ENCODE data around the gene ACOX2.

The ACOX2 gene

GRCh38 chr3:58473275-58473674 lies 63.7 kb downstream of the ACOX2 start:
- DNase-seq (ENCODE audit: low read depth), result no peak

GRCh38 chr3:58471025-58471887 lies 65.7 kb downstream of the ACOX2 start:
- DNase-seq (ENCODE audit: low read depth), result no peak

- no peak for DNase-seq (ENCODE audit: low read depth)
These were observed 66.5 kb downstream of the ACOX2 start for GRCh38 chr3:58470363-58471024.

DNA sequence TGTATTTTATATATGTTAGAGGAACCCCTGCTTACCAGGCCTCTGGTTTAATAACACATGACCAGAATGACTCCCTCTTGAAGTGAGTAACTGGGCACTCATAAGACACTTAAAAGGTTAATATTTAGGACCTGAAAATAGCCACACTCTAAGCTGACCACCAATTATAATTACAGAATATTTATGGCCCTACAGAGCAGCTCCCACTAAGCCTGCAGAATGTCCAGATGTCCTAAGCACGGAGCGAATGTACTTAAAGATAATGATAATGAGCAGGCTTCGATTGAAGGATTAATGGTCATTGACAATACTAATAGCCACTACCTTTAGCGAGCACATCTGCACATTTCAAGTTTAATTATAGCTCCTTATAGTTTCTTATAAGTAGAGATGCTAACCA lies 67.9 kb downstream of the ACOX2 start:
- no peak for DNase-seq (ENCODE audit: low read depth)

DNA sequence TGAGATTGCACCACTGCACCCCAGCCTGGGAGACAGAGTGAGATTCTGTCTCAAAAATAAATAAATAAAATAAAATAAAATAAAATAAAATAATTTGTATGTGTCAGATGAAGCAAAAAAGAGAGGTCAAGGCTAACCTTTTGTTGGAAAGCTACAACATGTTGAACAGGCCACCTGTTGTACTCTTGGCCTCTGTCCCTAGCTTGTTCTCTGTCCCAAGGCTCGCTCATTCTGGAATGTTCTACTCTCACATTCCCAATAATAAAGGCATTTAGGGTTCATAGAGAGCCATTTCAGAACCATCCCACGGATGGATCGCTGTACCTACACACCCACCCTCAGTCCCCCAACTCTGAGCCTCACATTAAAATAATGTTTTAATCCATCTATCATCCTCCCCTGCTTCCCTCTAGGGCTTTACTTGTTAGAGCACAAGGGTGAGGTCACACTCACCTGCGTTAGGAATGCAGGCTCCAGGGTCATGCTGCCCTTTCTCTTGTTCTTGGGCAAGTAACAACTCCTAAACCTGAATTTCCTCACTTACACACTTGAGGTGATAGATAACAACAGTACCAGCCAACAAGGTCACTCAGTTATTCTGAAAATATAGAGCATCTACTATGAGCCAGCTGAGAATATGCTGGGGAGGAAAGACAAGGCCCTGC lies 70.0 kb downstream of the ACOX2 start:
- no peak for DNase-seq (ENCODE audit: low read depth)

- no peak for DNase-seq (ENCODE audit: low read depth)
These were observed 72.1 kb downstream of the ACOX2 start for GRCh38 chr3:58464866-58465265.

DNA sequence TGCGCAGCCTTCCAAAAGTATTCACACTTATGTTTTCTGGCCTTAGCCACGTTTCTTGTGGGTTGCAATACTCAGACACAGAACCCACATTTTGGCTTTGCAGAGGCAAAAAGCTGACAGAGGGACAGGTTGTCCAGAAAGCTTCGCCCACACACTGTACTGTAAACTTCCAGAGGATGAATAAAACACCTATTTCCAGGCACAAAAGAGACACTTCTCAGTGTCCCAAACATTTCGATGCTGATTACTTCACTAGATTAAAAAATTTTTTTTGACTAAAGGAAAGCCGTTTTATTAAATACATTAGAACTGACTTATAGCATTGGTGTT lies 73.1 kb downstream of the ACOX2 start:
- no peak for DNase-seq (ENCODE audit: low read depth)

- peak; percentile 67 for DNase-seq (ENCODE audit: low read depth)
These were observed 73.6 kb downstream of the ACOX2 start for GRCh38 chr3:58463181-58463941.

GRCh38 chr3:58462829-58463180 lies 74.2 kb downstream of the ACOX2 start:
- DNase-seq (ENCODE audit: low read depth), result no peak

GRCh38 chr3:58459160-58459559 lies 77.8 kb downstream of the ACOX2 start:
- DNase-seq (ENCODE audit: low read depth), result no peak

All from stimulated activated CD4-positive, alpha-beta T cell treated with anti-CD3 and anti-CD28 coated beads, Interleukin-2, amount 100 ng/mL, for 4 hours (primary cell).